Panc1 (cell line): ENCODE results near the gene USP43. TPM values are rescaled to one million over a fixed set of nuclear protein-coding genes. Genes with fewer than 3 reads are reported as not detected.

Experiments used
- ATAC-seq: fragments of 200-7000 bp; cut with Tn5 transposase; 2 replicates; pipeline ENCODE4 v1.9.1; 2020; ENCODE audit warnings: mild to moderate bottlenecking, moderate library complexity
- BruUV-seq: library from RNA; stranded (reverse); fragments of 400-500 nt; replicated peaks from 2 replicates; lab custom pipeline; 2021; lab: Mats Ljungman, UMichigan
- CTCF ChIA-PET: fragments of 300-600 bp; sonication (Branson Sonifier 250); formaldehyde crosslinking; loops from one replicate; lab custom pipeline; 2022; ENCODE audit warnings: antibody characterized with exemption; lab: Charles Lee
- POLR2A ChIA-PET: fragments of 300-600 bp; sonication (Branson Sonifier 250); formaldehyde crosslinking; loops from one replicate; lab custom pipeline; 2022; ENCODE audit warnings: antibody characterized with exemption; lab: Charles Lee
- DNase-seq: peaks from one replicate; pipeline ENCODE4 v3.0.0-alpha.2; 2010; ENCODE audit warnings: low read depth, low spot score
- H3K27ac ChIP-seq: 2 replicates; pipeline ENCODE4 v1.5.1; 2011; ENCODE audit warnings: mild to moderate bottlenecking, low read length, inconsistent platforms
- H3K27me3 ChIP-seq: fragments of 200-500 bp; sonication (Bioruptor generic); 2 replicates; pipeline ENCODE4 v1.6.0; 2014; ENCODE audit warnings: low read length, inconsistent platforms; ENCODE audit not compliant: control insufficient read depth, insufficient read depth
- H3K36me3 ChIP-seq: fragments of 200-500 bp; sonication (Bioruptor generic); 2 replicates; pipeline ENCODE4 v1.5.1; 2014; ENCODE audit warnings: inconsistent platforms, mild to moderate bottlenecking, low read length, moderate library complexity; ENCODE audit not compliant: control insufficient read depth, insufficient read depth
- H3K4me1 ChIP-seq: 2 replicates; pipeline ENCODE4 v1.5.1; 2011; ENCODE audit warnings: inconsistent platforms, mild to moderate bottlenecking, low read length, moderate library complexity; ENCODE audit not compliant: control insufficient read depth, insufficient read depth
- H3K4me3 ChIP-seq, 2 experiments: 2 replicates each; pipeline ENCODE4 v1.5.1; 2011 to 2012; ENCODE audit warnings: low read depth in 2 of 2, low read length in 2 of 2, mild to moderate bottlenecking in 2 of 2, inconsistent platforms in 1 of 2, moderate library complexity in 1 of 2
- H3K9me3 ChIP-seq: fragments of 200-500 bp; sonication (Bioruptor generic); 2 replicates; pipeline ENCODE4 v1.5.1; 2014; ENCODE audit warnings: low read depth, mild to moderate bottlenecking, inconsistent platforms, low read length, moderate library complexity; ENCODE audit not compliant: control insufficient read depth, insufficient read depth
- POLR2AphosphoS5 ChIP-seq: IDR thresholded peaks from 2 replicates; pipeline ENCODE4 v1.6.1; 2012; ENCODE audit warnings: mild to moderate bottlenecking, low read depth, low read length, moderate library complexity
- REST ChIP-seq, 2 experiments: IDR thresholded peaks; 2 replicates each; pipeline ENCODE4 v1.6.1; 2011 to 2012; ENCODE audit warnings: low read depth in 2 of 2, control low read depth in 1 of 2, low read length in 1 of 2, mild to moderate bottlenecking in 1 of 2, moderate library complexity in 1 of 2; ENCODE audit not compliant: insufficient read depth in 1 of 2
- SIN3A ChIP-seq: IDR thresholded peaks from 2 replicates; pipeline ENCODE4 v1.6.1; 2012; ENCODE audit warnings: low read depth, mild to moderate bottlenecking, low read length, moderate library complexity, borderline replicate concordance; ENCODE audit not compliant: insufficient read depth
- TCF7L2 ChIP-seq: IDR thresholded peaks from 2 replicates; pipeline ENCODE4 v1.6.1; 2011; ENCODE audit warnings: mild to moderate bottlenecking, low read depth, low read length, inconsistent platforms
- in situ Hi-C: cut with HindIII; loops from 2 replicates; pipeline ENCODE4 v1.10.0; 2016; ENCODE audit warnings: low sequenced_read_pairs, low pct_unique_long_range_greater_than_20kb
- intact Hi-C: fragments of 100-400 bp; cut with micrococcal nuclease; formaldehyde crosslinking; loops from one replicate; pipeline ENCODE4 v1.10.0; 2022; ENCODE audit not compliant: unreplicated experiment
- total RNA-seq: library from RNA; stranded (reverse); gene quantifications from one replicate; pipeline ENCODE4 v1.2.1, GENCODE V29; 2021; ENCODE audit not compliant: unreplicated experiment
- TF ChIP-seq, protein P1 (sequence below): fragments of 450-650 bp; IDR thresholded peaks from 2 replicates; pipeline ENCODE4 v1.5.1; 2017; ENCODE audit warnings: mild to moderate bottlenecking

Gene USP43
- total RNA-seq, 1 experiment from 2014 or later, result 7.3 TPM

DNA sequence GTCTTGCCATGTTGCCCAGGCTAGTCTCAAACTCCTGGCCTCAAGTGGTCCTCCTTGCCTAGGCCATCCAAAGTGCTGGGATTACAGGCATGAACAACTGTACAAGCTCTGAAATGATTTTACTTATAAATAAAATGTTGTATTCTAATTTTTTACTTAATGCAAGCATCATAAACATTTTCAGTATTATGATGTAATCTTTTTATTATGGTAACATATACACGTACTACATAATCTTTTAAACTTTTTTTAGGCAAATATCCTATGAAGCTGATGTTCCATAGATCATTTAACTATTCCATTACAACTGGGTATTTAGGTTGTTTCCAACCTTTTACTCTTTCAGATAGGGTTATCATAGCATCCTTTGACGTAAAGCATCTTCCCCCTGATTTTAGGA lies 33.8 kb upstream of the USP43 start:
- Histone ChIP-seq H3K4me1 (no peaks in the 10 kb centered on the region), H3K27me3 (peaks cover 2% of the 10 kb centered on the region), H3K27ac (no peak overlapping the region), H3K9me3 (no peaks in the 10 kb centered on the region), H3K4me3 (no peak overlapping the region), H3K36me3 (no peaks in the 10 kb centered on the region)
- in situ Hi-C loops (no loop called here), intact Hi-C loops (no loop called here)
- ChIA-PET POLR2A (no interaction called here), CTCF (no interaction called here)
- no peak for TF ChIP-seq SIN3A
- TF ChIP-seq POLR2AphosphoS5, result no peak
- TF ChIP-seq, protein P1, sequence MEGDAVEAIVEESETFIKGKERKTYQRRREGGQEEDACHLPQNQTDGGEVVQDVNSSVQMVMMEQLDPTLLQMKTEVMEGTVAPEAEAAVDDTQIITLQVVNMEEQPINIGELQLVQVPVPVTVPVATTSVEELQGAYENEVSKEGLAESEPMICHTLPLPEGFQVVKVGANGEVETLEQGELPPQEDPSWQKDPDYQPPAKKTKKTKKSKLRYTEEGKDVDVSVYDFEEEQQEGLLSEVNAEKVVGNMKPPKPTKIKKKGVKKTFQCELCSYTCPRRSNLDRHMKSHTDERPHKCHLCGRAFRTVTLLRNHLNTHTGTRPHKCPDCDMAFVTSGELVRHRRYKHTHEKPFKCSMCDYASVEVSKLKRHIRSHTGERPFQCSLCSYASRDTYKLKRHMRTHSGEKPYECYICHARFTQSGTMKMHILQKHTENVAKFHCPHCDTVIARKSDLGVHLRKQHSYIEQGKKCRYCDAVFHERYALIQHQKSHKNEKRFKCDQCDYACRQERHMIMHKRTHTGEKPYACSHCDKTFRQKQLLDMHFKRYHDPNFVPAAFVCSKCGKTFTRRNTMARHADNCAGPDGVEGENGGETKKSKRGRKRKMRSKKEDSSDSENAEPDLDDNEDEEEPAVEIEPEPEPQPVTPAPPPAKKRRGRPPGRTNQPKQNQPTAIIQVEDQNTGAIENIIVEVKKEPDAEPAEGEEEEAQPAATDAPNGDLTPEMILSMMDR, result no peak
- no peak for TF ChIP-seq REST (IDR thresholded peaks at IDR 0.05; ENCODE audit: insufficient read depth in 1 of 2, low read depth in 2 of 2, low read length in 1 of 2)
- TF ChIP-seq TCF7L2, result no peak
- ATAC-seq (no peak), DNase-seq (no peak)
- BruUV-seq, result no TSS peak

DNA sequence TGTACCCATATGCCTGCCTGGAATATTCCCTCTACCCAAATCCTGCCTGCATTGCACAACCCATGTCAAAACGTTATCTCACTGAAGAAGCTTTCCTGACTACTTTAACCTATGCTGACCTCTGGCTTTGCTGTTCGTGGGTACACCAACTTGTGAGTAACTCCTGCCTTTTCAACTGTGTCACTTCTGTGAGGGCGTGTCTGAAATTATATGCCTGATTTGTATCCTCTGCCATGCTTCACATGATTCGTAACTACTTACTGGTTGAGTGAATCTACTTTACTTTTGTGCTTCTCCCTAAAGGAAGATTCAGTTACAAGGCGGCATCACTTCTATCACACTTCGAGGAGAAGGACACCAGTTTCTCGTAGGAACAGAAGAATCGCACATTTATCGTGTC lies 33.3 kb upstream of the USP43 start:
- CTCF ChIA-PET, result no interaction called here
- DNase-seq, result no peak
- no peaks in the 10 kb centered on the region for H3K36me3 ChIP-seq
- POLR2A ChIA-PET, result no interaction called here
- H3K27me3 ChIP-seq, result peaks cover 2% of the 10 kb centered on the region
- ATAC-seq, result no peak
- in situ Hi-C loops (no loop called here), intact Hi-C loops (no loop called here)
- BruUV-seq, result no TSS peak
- no peak overlapping the region for H3K27ac ChIP-seq
- no peaks in the 10 kb centered on the region for H3K9me3 ChIP-seq
- no peak overlapping the region for H3K4me3 ChIP-seq
- TF ChIP-seq TCF7L2 (no peak), POLR2AphosphoS5 (no peak), SIN3A (no peak), REST (IDR thresholded peaks at IDR 0.05; ENCODE audit: insufficient read depth in 1 of 2, low read depth in 2 of 2, low read length in 1 of 2) (no peak)
- TF ChIP-seq, protein P1, result no peak
- no peaks in the 10 kb centered on the region for H3K4me1 ChIP-seq
